HUDEP-2 (cell line): Measurements from ENCODE around the gene KAT2B.

ENCODE experiments used
- DNase-seq, 76 experiments: peaks; one replicate each; lab custom pipeline; 2025; ENCODE audit not compliant: unreplicated experiment in 76 of 76; lab: John Stamatoyannopoulos, UW

The KAT2B gene

DNA sequence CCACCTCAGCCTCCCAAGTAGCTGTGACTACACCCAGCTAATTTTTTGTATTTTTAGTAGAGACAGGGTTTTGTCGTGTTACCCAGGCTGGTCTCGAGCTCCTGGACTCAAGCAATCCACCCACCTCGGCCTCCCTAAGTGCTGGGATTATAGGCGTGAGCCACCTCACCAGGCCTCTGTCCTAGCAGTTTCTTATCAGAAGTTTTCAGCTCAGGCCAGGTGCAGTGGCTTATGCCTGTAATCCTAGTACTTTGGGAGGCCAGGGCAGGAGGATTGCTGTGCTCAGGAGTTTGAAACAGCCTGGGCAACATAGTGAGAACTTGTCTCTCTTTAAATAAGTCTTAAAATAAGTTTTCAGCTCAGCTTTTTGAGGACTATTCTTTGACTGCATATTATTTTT is 97.4 kb downstream of the KAT2B start:
- DNase-seq, result no peak

GRCh38 chr3:20140881-20141280 is 100.6 kb downstream of the KAT2B start:
- DNase-seq, result no peak

DNA sequence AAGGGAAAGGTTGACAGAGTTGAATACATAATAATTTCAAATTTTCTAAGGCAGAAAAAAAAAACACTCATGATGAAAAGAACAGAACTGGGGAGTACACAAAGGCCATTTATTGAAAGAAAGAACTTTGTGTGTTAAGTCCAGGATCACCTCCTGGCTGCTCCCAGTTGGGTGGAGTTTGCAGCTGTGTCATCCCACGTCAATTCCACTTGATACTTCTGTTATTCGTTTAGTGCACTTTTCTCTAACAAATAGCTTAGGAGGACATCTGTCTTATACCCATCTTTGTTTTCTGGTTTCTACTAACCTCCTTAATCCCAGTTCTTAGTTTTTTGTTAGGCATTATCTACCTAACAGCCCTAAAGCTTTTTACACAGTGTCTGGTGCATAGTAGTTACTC is 101.1 kb downstream of the KAT2B start:
- DNase-seq, result no peak

- DNase-seq, result no peak
Measured at GRCh38 chr3:20141851-20142250, 101.6 kb downstream of the KAT2B start.

- DNase-seq, result no peak
Measured at GRCh38 chr3:20142517-20142916, 102.3 kb downstream of the KAT2B start.

DNA sequence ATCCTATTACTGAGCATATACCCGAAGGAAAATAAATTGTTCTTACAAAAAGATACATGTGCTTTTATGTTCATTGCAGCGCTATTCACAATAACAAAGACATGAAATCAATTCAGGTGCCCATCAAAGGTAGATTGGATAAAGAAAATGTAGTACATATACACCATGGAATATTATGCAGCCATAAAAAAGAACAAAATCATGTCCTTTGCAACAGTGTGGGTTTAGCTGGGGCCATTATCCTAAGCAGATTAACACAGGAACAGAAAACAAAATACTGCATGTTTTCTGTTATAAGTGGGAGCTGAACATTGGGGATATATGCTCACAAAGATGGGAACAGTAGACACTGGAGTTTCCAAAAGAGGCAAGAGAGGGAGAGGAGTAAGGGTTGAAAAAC is 103.3 kb downstream of the KAT2B start:
- no peak for DNase-seq

DNA sequence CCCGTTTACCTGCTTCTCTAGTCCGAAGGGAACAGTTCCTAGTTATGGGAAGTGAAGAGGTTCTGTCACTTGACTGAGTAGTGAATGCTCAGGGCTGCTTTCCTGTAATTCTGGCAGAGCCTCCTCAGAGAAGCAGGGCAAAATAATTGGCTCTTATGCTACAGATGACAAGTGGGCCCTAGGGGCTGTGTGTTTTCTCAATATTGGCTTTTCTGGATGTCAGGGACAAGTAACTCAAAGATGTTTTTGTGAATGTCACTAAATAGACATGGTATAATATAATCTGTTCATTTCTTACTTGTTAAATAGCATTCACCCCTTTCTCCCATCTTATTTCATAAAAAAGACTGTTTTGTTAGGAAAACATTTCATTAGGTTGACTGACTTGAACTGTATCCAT is 105.6 kb downstream of the KAT2B start:
- no peak for DNase-seq

GRCh38 chr3:20146301-20146700 is 106.1 kb downstream of the KAT2B start:
- DNase-seq, result no peak

DNA sequence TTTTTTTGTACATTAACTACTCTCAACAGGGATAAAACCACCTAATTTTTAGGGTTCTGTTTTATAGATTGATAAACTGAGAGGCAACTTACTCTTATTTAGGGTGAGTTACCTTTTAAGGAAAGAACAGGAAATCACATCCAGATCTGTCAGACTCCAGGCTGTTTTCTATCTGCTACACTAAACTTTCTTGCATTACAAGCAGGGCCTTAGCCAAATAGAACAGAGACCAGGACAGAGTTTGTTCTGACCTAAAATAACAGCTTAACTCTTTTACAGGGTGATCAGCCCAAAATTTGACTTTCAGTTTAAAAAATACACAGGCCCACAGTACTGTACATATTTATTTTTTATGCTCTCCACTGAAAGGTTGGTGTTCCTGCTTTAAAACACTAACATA is 107.1 kb downstream of the KAT2B start:
- no peak for DNase-seq

- no peak for DNase-seq
Measured at GRCh38 chr3:20148466-20148865, 108.2 kb downstream of the KAT2B start.

- no peak for DNase-seq
Measured at GRCh38 chr3:20154078-20154477, 113.8 kb downstream of the KAT2B start.

- DNase-seq, result no peak
Measured at GRCh38 chr3:20154928-20155327, 114.7 kb downstream of the KAT2B start.

DNA sequence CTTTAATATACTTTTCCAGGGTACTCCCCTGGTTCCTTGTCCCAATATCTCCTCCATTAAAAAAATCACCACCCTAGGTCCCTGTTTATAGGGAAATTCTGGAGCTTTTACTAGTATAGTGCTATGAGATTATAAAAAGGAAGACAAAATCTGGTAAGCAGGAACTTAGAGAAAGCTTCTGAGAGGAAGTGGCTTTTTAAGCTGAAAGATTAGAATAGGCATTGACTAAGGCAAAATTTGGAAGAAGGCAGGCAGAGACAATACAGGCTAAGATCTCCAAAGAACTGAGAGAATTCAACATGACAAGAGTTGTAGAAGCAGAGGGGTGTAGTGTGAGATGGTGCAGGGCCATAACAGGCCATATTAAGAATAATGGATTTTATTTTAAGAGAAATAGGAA is 120.0 kb downstream of the KAT2B start:
- no peak for DNase-seq

DNA sequence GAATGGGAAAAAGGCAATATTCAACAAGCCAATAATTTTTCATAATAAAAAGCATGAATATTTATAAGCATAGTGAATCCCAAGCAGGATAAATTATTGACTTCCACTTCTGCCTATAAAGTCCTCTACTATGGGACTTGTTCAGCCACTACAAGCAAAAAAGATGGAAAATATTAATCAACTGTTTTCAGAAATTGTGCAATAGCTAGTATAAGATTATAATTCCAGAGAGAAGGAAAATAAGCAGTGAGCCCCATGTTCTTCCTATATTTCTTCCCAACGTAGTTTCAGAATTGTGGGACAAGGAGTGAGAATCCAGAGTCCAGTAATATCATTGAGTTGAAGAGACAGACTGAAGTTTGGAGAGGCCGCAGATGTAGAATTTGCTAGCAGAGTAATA is 121.5 kb downstream of the KAT2B start:
- no peak for DNase-seq

GRCh38 chr3:20173844-20174410 is 133.7 kb downstream of the KAT2B start:
- DNase-seq, result no peak

DNA sequence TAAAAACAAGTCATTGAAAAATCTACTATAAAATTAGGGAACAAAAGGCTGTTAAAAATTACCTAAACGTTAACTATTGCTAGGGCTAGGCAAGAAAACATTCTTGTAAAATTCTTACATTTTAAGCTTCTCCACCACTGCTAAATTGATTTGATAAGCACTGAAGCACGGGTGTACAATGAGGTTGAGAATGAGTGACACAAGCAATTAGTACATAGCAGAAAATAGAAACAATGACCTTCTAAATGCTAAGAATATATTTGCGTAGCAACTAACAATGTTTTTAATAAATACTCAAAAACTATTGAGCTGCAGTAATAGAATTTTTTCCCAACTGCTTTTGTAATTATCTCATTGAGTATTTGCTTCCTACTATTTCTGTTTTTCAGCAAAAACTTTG is 141.0 kb downstream of the KAT2B start:
- DNase-seq, result no peak

- DNase-seq, result no peak
Measured at GRCh38 chr3:20182206-20182605, 142.0 kb downstream of the KAT2B start.

- DNase-seq, result peak in 6 of 76 experiments; percentile 1 to 26 (median 14)
Measured at GRCh38 chr3:20185331-20185678, 145.1 kb downstream of the KAT2B start.

- DNase-seq, result peak; percentile 54 to 99 (median 96)
Measured at GRCh38 chr3:20185679-20186599, 145.7 kb downstream of the KAT2B start, which contains the start of gene SGO1. Gene SGO1, minus strand, starts transcription at chr3:20186206. Its CDS starts 2,179 bp downstream, at chr3:20184027.

DNA sequence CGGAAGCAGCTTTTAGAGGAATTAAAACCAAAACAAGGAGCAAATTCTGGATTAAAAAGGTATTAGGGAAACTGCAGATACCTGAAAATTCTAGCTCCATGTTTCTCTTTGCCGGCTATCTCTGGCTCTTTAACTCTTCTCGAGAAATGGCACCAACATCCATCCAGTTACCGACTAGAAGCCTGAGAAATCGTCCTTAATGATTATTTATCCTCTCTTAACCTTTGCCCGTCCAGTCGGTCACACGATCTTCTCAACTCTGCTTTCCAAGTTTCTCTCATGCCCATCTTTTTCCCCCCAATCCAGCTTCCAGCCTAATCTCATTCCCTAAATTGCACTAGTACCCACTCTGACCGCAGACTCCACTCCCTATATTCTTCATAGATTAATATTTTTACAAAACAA is 146.4 kb downstream of the KAT2B start:
- peak in 1 of 76 experiments; percentile 12 for DNase-seq

DNA sequence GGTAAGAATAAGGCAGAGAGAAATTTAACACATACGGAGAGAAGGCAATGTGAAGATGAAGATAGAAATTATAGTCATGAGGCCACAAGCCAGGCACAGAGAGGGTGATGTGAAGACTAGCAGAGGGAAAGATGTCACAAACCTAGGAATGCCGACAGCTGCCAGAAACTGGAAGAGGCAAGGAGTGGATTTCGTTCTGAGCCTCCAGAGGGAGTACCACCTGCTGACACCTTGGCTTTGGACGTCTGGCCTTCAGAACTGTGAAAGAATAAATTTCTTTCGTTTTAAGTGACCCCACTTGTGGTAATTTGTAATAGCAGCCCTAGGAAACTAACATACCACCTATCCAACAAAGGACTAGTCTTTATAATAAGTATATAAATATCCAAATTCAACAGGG is 150.7 kb downstream of the KAT2B start:
- no peak for DNase-seq

- DNase-seq, result no peak
Measured at GRCh38 chr3:20194793-20195460, 154.7 kb downstream of the KAT2B start.
